C4-2B (cell line): Measurements from ENCODE around the gene NKAP.

Experiments
- H3K27ac ChIP-seq: fragments of 450-650 bp; 2 replicates; pipeline ENCODE4 v1.5.1; 2017
- ZFX ChIP-seq: fragments of 450-650 bp; IDR thresholded peaks from 2 replicates; pipeline ENCODE4 v1.6.1; 2017
- TF ChIP-seq, protein P1 (sequence below): fragments of 450-650 bp; conservative IDR thresholded peaks from 2 replicates; pipeline ENCODE4 v1.5.1; 2017; ENCODE audit warnings: mild to moderate bottlenecking

Gene NKAP

DNA sequence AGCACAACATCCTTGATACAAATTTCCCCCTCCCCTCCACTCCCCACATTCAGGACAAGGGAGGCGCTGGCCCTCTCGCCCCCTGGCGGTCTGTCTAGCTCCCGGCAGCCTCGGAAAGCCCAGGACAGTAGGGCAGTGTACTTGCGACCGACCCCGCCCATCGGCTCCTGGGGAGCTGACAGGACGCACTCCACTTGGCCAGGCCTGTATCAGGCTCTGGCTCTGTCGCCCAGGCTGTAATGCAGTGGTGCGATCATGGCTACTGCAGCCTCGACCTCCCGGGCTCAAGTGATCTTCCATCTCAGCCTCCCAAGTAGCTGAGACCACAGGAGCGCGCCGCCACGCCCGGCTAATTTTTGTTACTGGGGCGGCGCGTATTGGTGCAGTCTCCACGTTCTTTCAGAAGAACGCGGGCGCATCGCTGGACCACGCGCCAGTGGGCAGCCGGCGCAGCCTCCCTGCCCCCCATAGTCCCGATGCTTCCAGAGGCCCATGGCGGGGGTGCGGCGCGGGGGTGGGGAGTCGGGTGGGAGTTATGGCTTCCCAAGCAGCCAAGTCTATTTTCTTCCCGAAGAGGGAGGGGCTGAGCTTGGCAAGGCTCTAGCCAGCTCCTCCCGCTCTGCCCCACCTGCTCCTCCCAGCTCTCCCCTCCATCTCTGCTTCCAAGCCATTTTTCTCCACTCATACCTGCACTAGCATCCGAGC lies 55.7 kb downstream of the NKAP start:
- TF ChIP-seq, protein P1, sequence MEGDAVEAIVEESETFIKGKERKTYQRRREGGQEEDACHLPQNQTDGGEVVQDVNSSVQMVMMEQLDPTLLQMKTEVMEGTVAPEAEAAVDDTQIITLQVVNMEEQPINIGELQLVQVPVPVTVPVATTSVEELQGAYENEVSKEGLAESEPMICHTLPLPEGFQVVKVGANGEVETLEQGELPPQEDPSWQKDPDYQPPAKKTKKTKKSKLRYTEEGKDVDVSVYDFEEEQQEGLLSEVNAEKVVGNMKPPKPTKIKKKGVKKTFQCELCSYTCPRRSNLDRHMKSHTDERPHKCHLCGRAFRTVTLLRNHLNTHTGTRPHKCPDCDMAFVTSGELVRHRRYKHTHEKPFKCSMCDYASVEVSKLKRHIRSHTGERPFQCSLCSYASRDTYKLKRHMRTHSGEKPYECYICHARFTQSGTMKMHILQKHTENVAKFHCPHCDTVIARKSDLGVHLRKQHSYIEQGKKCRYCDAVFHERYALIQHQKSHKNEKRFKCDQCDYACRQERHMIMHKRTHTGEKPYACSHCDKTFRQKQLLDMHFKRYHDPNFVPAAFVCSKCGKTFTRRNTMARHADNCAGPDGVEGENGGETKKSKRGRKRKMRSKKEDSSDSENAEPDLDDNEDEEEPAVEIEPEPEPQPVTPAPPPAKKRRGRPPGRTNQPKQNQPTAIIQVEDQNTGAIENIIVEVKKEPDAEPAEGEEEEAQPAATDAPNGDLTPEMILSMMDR: peak; percentile 66
- TF ChIP-seq ZFX: no peak
- H3K27ac ChIP-seq: no peak overlapping the region

GRCh38 chrX:119885554-119886428 lies 57.8 kb downstream of the NKAP start:
- TF ChIP-seq ZFX: no peak
- TF ChIP-seq, protein P1: no peak
- no peak overlapping the region for H3K27ac ChIP-seq

GRCh38 chrX:119880552-119881437 lies 62.8 kb downstream of the NKAP start:
- no peak overlapping the region for H3K27ac ChIP-seq
- TF ChIP-seq, protein P1: peak; percentile 75
- TF ChIP-seq ZFX: no peak

- no peak overlapping the region for H3K27ac ChIP-seq
- TF ChIP-seq, protein P1: no peak
- TF ChIP-seq ZFX: no peak
Measured at GRCh38 chrX:119880076-119880475, 63.5 kb downstream of the NKAP start.

GRCh38 chrX:119878740-119879139 lies 64.8 kb downstream of the NKAP start:
- H3K27ac ChIP-seq: no peak overlapping the region
- TF ChIP-seq, protein P1: no peak
- no peak for TF ChIP-seq ZFX

- H3K27ac ChIP-seq: peak within 1 kb of the TSS; percentile 89
- peak; percentile 91 for TF ChIP-seq ZFX
- TF ChIP-seq, protein P1: no peak
Measured at GRCh38 chrX:119871599-119872395, 71.8 kb downstream of the NKAP start, which contains the start of the genes NDUFA1 and RNF113A. Gene NDUFA1, plus strand, starts transcription at chrX:119871832. Its CDS starts 80 bp downstream, at chrX:119871912. Gene RNF113A, minus strand, starts transcription at chrX:119871733. Its CDS starts 120 bp downstream, at chrX:119871613.
